K562 treated with DMSO at 1 percent for 4 hours (cell line): ENCODE measurements around the gene LBHD2. TPM values are rescaled to one million over a fixed set of nuclear protein-coding genes. Genes with fewer than 3 reads are reported as not detected.

Experiments
- total RNA-seq: library from RNA; unstranded; fragments of 300-600 nt; gene quantifications from 2 replicates; pipeline ENCODE4 v1.2.3, GENCODE V29; 2022; ENCODE audit not compliant: insufficient read depth

The LBHD2 gene
- not detected in 2 replicates for total RNA-seq

GRCh38 chr14:103084021-103084919, at the start of gene LBHD2:
Gene LBHD2 (plus strand): TSS chr14:103084210. CDS start chr14:103086013, 1,803 bp downstream.

DNA sequence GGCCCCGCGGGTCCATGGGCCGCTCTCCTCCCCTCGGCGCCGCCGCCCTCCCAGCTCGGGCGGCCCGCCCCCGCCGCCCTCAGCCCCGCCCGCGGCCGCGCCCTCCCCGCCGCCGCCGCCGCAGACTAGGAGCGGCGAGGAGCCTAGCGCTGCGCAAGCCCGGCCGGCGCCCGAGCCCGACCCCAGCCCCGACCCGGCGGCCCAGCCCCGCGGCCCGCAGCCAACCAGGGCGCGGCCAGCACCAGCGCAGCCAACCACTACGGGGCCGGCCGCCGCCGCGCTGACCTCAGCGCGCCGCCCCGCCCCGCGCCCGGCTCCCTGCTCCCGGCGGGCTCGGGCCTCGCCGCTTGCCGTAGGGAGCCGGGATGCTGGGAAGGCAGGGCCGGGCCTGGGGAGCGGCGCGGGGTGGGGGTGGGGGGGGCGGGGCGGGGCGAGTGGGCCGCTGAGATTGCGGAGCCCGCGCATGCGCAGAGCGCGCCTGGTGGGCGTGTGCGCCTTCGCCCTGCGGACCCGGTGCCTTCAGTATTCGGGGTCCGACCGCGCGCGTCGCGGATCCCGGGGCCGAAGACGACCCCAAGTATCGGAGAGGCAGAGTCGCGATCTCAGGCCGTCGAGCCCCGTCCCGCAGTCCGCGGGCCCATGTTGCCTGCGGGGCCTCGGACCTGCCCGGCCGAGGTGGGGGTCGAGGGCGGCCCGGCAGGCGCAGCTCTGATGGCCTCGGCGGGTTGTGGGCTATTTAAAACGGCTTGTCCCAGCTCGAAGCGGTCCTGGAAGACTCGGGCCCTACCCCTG, 26.4 kb upstream of the LBHD2 start, which contains the start of gene CDC42BPB:
Gene CDC42BPB, minus strand, starts transcription at position 178 of the 792 bp plus-strand sequence. CDS start 376 bp downstream, outside the sequence.

DNA sequence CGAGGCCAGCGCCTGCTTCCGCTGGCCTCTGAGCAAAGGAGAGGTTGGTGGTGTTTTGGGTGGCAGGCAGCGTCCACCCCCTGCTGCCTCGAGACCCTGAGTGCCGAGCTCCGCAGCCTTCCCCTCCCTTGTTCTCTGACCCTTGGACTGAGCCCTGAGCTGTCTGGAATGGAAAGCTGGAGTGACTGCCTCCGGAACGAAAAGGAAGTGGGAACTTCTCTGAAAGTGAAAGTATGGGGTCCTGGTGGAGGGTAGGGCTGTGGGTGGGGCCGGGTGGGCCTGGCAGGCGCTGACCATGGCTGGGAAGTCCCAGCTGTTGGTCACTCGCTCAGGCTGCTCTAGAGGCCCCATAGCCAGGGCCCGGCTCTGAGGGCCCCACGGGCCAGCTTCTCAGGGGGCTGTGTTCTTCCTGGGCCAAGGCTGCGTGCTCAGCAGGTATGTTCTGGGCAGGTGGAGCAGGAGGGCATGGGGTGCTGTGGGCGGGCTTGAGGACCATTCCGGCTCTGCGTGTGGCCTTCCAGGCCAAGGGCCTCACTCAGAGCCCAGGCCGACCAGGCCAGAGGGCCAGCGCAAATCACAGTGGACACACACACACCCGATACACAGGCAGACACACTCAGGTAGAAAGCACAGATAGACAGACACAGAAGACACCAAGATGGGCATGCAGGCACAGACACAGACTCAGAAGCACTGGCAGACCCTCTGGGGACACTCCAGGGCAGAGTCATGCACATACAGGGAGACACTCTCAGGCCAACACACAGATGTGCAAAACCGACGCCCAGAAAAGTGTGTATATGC, 10.6 kb downstream of the LBHD2 start, which contains the start of gene EXOC3L4:
Gene EXOC3L4, plus strand, starts transcription at position 320 of the 804 bp plus-strand sequence. CDS start 5,495 bp downstream, outside the sequence.

GRCh38 chr14:103122947-103123633, 39.1 kb downstream of the LBHD2 start, which contains the start of gene TNFAIP2:
Gene TNFAIP2 (plus strand): TSS chr14:103123461. CDS start chr14:103126458, 2,997 bp downstream.

Other genes with a start within 250 kb of the LBHD2 start
- gene AMN, start 161.5 kb upstream of the LBHD2 start, total RNA-seq = 0.44 TPM in 1 of 2 replicates, not detected in the other
- gene CDC42BPB, start 26.7 kb upstream of the LBHD2 start, total RNA-seq = 19.1 and 22.9 TPM in 2 replicates
- 1.5 TPM in 1 of 2 replicates, not detected in the other for gene EXOC3L4, start 10.5 kb downstream of the LBHD2 start, total RNA-seq
- gene TNFAIP2, start 39.3 kb downstream of the LBHD2 start, total RNA-seq = 97.8 and 135 TPM in 2 replicates